GM10248 (cell line): ENCODE results near the gene ITPRID1.

ENCODE experiments used
- CTCF ChIA-PET: fragments of 300-600 bp; sonication (Branson Sonifier 250); formaldehyde crosslinking; extraction: SDS; loops from one replicate; lab custom pipeline; 2021; ENCODE audit warnings: antibody characterized with exemption; lab: Yijun Ruan, JAX
- POLR2A ChIA-PET: fragments of 350-650 bp; sonication (Branson Sonifier 250); formaldehyde crosslinking; extraction: SDS; loops from one replicate; lab custom pipeline; 2020; ENCODE audit warnings: antibody characterized with exemption; lab: Yijun Ruan, JAX
- DNase-seq: peaks from one replicate; pipeline ENCODE4 v3.0.0; 2012; ENCODE audit errors: extremely low spot score
- TF ChIP-seq, protein P1 (sequence below): IDR thresholded peaks from 2 replicates; pipeline ENCODE4 v1.5.1; 2012; ENCODE audit warnings: mild to moderate bottlenecking, low read depth; ENCODE audit errors: extremely low read depth, missing control alignments, control extremely low read depth

ITPRID1 gene

DNA sequence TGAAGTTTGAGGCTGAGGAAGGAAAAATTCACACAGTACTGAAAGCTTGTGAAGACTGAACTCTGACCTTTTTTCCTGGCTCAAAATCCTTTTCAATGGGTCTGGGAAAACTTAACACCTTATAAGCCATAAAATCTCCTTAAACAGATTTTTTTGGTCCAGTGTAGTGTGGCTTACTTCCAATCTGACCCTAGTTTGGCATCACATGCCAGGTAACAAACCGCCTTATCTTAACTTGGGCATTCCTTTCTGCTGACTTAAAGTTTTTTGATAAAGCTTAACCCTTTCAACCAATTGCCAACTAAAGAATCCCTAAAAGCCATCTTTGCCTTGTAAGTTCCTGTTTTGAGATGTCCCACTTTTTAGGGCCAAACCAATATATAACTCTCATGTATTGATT is 13.2 kb upstream of the ITPRID1 start:
- CTCF ChIA-PET: no interaction called here
- DNase-seq: no peak
- TF ChIP-seq, protein P1, sequence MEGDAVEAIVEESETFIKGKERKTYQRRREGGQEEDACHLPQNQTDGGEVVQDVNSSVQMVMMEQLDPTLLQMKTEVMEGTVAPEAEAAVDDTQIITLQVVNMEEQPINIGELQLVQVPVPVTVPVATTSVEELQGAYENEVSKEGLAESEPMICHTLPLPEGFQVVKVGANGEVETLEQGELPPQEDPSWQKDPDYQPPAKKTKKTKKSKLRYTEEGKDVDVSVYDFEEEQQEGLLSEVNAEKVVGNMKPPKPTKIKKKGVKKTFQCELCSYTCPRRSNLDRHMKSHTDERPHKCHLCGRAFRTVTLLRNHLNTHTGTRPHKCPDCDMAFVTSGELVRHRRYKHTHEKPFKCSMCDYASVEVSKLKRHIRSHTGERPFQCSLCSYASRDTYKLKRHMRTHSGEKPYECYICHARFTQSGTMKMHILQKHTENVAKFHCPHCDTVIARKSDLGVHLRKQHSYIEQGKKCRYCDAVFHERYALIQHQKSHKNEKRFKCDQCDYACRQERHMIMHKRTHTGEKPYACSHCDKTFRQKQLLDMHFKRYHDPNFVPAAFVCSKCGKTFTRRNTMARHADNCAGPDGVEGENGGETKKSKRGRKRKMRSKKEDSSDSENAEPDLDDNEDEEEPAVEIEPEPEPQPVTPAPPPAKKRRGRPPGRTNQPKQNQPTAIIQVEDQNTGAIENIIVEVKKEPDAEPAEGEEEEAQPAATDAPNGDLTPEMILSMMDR: no peak
- POLR2A ChIA-PET: no interaction called here

DNA sequence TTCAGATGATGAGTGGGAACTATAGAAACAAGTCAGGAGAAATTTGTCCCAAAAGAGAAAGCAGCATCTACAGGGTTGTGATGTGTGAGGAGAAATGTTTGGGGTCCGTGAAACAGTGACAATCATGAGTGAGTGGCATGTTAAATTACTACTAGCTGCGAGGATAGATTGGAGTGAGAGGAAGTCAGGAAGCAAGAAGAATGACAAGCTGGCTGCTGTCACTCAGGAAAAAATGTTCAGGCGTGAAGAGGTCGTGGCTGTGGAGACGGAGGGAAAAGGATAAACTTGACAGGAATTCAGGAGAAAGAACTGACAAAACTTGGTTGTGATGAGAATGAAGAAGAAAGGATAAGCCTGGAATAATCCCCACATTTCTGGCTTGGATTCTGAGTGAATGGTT is 5.1 kb upstream of the ITPRID1 start:
- DNase-seq: no peak
- CTCF ChIA-PET: interaction anchor here (1.6 kb wide), 1 partner anchor 9 kb away, joined by 5 read pairs; no protein-coding TSS in a partner anchor
- TF ChIP-seq, protein P1: no peak
- POLR2A ChIA-PET: no interaction called here

DNA sequence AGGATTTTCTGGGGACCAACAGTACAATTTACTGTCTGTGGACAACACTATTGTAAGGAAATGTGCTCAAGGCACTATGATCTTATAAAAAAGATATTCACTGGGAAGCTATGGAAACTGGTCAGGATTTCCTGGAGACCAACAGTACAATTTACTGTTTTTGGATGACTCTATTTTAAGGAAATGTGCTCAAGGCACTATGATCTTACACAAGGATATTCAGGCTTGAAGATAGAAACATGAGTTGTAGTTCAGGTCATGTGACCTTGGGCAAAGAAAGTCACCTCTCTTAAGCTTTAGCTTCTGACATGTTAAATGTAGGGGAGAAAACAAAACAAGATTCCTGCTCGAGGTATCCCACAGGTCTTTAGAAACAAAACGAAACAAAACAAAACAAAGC is 1.7 kb upstream of the ITPRID1 start:
- ChIA-PET CTCF (no interaction called here), POLR2A (no interaction called here)
- DNase-seq: no peak
- TF ChIP-seq, protein P1: no peak

DNA sequence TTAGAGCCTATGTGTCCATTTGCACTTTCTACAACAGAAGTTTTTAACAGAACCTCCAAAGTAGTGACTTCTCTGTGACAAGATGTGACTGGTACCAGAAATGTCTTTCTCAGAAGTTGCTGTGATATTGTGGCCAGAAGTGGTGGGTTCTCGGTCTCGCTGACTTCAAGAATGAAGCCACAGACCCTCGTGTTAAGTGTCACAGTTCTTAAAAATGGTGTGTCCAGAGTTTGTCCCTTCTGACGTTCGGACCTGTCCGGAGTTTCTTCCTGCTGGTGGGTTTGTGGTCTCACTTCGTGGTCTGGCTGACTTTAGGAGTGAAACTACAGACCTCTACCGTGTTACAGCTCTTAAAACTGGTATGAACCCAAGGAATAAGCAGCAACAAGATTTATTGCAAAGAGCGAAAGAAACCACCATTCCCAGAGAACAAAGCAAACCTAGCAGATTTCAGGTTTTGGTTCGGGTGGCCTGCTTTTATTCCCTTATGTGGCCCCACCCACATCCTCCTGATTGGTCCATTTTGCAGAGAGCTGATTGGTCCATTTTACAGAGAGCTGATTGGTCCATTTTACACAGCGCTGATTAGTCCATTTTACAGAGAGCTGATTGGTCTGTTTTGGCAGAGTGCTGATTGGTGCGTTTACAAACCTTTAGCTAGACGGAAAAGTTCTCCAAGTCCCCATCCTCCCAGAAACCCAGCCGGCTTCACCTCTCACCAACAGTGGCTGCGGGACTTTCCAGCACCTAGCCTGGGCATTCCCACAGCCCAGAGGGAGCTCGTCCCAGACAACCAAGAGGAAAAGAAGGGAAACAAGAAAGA is 3.0 kb downstream of the ITPRID1 start:
- POLR2A ChIA-PET: no interaction called here
- TF ChIP-seq, protein P1: no peak
- DNase-seq: no peak
- CTCF ChIA-PET: interaction anchor here (0.8 to 1.1 kb wide), 2 partner anchors 18 to 73 kb away, joined by 3 read pairs; no protein-coding TSS in a partner anchor

DNA sequence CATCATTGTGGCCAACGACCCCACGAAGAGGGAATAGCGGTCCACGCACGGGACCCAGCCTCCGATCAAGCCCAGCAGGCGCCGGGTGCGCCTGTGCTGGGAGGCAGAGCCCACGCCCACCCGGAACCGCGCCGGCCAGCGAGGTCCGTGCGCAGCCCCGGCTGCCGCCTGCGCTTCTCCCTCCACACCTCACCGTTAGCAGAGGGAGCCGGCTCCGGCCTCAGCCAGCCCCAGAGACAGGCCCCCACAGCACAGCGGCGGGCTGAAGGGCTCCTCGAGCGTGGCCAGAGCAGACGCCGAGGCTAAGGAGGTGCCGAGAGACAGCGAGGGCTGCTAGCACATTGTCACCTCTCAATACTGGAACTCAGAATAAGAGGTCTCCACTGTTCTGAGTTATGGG is 3.6 kb downstream of the ITPRID1 start:
- DNase-seq: no peak
- ChIA-PET CTCF (no interaction called here), POLR2A (no interaction called here)
- TF ChIP-seq, protein P1: no peak

DNA sequence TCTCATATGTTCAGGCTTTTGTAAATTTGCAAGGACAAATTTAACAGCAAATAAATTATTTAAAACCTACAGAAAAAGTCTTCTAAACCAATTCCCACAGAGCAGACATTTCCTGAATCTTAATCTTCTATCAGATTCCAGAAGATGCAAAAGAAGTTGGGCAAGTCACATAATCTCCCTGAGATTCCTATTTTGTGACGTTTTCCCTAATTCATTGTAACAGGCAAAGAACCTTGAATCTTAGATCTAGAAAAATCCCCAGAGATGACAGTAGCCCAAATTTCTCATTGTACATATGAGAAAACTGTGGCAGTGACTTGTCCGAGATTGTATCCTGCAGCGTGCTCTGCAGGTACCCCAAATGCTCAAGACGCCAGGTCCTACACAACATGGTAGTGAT is 4.9 kb downstream of the ITPRID1 start:
- POLR2A ChIA-PET: no interaction called here
- TF ChIP-seq, protein P1: no peak
- CTCF ChIA-PET: no interaction called here
- no peak for DNase-seq
